ENCODE results near the gene SCAP.

- TF ChIP-seq CENPT (CRISPR knock-in tag; IDR thresholded peaks at IDR 0.05; ENCODE audit: low read depth): no peak
- TF ChIP-seq, protein P1, sequence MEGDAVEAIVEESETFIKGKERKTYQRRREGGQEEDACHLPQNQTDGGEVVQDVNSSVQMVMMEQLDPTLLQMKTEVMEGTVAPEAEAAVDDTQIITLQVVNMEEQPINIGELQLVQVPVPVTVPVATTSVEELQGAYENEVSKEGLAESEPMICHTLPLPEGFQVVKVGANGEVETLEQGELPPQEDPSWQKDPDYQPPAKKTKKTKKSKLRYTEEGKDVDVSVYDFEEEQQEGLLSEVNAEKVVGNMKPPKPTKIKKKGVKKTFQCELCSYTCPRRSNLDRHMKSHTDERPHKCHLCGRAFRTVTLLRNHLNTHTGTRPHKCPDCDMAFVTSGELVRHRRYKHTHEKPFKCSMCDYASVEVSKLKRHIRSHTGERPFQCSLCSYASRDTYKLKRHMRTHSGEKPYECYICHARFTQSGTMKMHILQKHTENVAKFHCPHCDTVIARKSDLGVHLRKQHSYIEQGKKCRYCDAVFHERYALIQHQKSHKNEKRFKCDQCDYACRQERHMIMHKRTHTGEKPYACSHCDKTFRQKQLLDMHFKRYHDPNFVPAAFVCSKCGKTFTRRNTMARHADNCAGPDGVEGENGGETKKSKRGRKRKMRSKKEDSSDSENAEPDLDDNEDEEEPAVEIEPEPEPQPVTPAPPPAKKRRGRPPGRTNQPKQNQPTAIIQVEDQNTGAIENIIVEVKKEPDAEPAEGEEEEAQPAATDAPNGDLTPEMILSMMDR (CRISPR knock-in tag; IDR thresholded peaks at IDR 0.05): peak; percentile 39
- TF ChIP-seq ZNF232 (CRISPR knock-in tag; IDR thresholded peaks at IDR 0.05; ENCODE audit: borderline replicate concordance): no peak
- TF ChIP-seq MXI1 (IDR thresholded peaks at IDR 0.05; ENCODE audit: borderline replicate concordance, low read depth, low read length): no peak
- TF ChIP-seq MYPOP (CRISPR knock-in tag; IDR thresholded peaks at IDR 0.05): no peak
- TF ChIP-seq MAZ (IDR thresholded peaks at IDR 0.05; ENCODE audit: borderline replicate concordance, low read depth, low read length): no peak
- no peak for TF ChIP-seq MAZ (CRISPR knock-in tag; IDR thresholded peaks at IDR 0.05; ENCODE audit: low read depth)
Observed at GRCh38 chr3:47370887-47371697, 104.6 kb downstream of the SCAP start.

Measured in HepG2 (cell line).